ENCODE measurements around the gene TMEM132C.

GRCh38 chr12:128685903-128686475 lies 419.0 kb downstream of the TMEM132C start:
- TF ChIP-seq CTCF (IDR thresholded peaks at IDR 0.05) (no peak), EP300 (IDR thresholded peaks at IDR 0.05) (no peak), POLR2A (IDR thresholded peaks at IDR 0.05) (no peak), POLR2AphosphoS5 (IDR thresholded peaks at IDR 0.05) (no peak)
